DOHH2 (cell line): ENCODE results near the gene EYA2.

Source experiments
- EZH2phosphoT487 ChIP-seq: fragments of 200-600 bp; sonication (generic); IDR thresholded peaks from 2 replicates; pipeline ENCODE4 v1.6.1; 2017; ENCODE audit warnings: borderline replicate concordance, mild to moderate bottlenecking, antibody characterized with exemption, low read length, moderate library complexity, mixed read lengths
- TF ChIP-seq, protein P1 (sequence below): fragments of 200-600 bp; sonication (generic); IDR thresholded peaks from one replicate; pipeline ENCODE4 v1.5.1; 2014; ENCODE audit warnings: antibody characterized with exemption, mild to moderate bottlenecking, low read depth, low read length; ENCODE audit not compliant: poor library complexity, severe bottlenecking

DNA sequence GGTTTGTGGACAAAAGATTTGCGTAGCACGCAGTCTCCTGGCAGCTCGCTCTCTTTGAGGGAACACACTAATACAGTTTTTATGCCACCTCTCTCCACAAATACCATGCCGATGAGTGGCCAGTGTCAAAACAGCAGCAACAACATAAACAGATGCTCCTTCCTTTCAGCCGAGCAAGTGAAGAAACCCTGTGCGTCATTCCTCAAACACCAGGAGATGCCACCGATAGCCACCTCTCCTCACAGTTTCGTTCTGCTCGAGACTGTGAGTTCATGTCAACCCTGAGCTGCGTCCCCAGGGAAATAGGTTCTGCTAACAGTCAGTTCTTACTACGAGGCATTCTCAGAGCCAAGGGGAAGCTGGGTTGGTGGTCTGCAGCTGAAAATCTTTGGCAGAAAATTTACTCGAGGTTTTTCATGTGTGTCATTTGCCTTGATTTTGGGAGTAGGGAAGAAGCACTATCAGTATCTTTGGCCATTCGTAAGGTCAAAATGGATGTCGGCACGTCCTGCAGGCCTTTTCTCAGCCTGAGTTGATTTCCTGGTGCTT lies 59.9 kb downstream of the EYA2 start:
- TF ChIP-seq, protein P1, sequence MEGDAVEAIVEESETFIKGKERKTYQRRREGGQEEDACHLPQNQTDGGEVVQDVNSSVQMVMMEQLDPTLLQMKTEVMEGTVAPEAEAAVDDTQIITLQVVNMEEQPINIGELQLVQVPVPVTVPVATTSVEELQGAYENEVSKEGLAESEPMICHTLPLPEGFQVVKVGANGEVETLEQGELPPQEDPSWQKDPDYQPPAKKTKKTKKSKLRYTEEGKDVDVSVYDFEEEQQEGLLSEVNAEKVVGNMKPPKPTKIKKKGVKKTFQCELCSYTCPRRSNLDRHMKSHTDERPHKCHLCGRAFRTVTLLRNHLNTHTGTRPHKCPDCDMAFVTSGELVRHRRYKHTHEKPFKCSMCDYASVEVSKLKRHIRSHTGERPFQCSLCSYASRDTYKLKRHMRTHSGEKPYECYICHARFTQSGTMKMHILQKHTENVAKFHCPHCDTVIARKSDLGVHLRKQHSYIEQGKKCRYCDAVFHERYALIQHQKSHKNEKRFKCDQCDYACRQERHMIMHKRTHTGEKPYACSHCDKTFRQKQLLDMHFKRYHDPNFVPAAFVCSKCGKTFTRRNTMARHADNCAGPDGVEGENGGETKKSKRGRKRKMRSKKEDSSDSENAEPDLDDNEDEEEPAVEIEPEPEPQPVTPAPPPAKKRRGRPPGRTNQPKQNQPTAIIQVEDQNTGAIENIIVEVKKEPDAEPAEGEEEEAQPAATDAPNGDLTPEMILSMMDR = no peak
- TF ChIP-seq EZH2phosphoT487 = no peak
